ENCODE data around the gene ZNF554.
A peak's percentile ranks its signal among the peaks of the same experiment; 100 is the strongest.

Gene ZNF554

DNA sequence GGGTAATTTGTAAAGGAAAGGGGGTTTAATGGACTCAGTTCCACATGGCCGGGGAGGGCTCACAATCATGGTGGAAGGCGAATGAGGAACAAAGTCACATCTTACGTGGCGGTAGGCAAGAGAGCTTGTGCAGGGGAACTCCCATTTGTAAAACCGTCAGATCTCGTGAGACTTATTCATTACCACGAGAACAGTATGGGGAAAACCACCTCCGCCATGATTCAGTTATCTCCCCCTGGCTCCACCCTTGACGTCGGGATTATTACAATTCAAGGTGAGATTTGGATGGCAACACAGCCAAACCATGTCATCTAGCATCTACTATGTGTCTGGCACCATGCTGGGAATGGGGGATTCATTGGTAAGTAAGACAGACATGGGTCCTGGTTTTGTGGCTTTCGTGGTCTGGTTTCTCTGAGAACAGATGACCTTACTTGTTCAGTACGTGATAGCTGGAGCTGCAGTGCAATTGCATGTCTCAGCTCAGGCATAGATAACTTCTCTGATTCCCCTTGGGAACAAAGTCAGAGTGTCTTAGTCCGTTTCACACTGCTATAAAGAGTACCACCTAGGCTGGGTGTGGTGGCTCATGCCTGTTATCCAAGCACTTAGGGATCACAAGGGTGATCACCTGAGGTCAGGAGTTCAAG lies 8.3 kb downstream of the ZNF554 start:
- no peak for DNase-seq (ENCODE audit: low read depth in 2 of 2)

DNA sequence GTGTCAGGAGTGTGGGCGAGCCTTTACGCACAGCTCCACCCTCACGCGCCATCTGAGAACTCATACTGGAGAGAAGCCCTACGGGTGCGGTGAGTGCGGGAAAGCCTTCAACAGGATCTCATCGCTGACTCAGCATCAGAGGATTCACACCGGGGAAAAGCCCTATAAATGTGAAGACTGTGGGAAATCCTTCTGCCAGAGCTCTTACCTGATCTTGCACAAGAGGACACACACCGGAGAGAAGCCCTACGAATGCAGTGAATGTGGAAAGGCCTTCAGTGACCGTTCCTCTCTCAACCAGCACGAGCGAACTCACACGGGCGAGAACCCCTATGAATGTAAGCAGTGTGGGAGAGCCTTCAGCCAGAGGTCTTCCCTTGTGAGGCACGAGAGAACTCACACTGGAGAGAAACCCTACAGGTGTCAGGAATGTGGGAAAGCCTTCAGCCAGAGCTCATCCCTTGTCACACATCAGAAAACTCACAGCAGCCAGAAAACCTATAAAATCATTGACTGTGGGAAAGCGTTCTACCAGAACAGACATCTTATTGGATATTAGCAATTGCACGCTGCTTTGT lies 14.7 kb downstream of the ZNF554 start:
- DNase-seq (ENCODE audit: low read depth in 2 of 2), result no peak

DNA sequence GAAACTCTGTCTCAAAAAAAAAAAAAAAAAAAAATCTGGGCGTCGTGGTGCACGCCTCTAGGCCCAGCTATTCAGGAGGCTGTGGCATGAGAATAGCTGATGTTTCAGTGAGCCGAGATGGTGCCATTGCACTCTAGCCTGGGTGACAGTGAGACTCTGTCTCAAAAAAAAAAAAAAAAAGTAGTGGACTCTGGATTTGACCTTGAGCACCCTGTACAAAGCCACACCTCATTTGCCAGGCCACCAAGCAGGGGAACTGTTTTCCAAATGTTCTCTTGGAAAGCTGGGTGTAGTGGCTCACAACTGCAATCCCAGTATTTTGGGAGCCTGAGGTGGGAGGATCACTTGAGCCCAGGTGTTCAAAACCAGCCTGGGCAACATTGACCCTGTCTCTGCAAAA lies 17.8 kb downstream of the ZNF554 start:
- no peak for DNase-seq (ENCODE audit: low read depth in 2 of 2)

DNA sequence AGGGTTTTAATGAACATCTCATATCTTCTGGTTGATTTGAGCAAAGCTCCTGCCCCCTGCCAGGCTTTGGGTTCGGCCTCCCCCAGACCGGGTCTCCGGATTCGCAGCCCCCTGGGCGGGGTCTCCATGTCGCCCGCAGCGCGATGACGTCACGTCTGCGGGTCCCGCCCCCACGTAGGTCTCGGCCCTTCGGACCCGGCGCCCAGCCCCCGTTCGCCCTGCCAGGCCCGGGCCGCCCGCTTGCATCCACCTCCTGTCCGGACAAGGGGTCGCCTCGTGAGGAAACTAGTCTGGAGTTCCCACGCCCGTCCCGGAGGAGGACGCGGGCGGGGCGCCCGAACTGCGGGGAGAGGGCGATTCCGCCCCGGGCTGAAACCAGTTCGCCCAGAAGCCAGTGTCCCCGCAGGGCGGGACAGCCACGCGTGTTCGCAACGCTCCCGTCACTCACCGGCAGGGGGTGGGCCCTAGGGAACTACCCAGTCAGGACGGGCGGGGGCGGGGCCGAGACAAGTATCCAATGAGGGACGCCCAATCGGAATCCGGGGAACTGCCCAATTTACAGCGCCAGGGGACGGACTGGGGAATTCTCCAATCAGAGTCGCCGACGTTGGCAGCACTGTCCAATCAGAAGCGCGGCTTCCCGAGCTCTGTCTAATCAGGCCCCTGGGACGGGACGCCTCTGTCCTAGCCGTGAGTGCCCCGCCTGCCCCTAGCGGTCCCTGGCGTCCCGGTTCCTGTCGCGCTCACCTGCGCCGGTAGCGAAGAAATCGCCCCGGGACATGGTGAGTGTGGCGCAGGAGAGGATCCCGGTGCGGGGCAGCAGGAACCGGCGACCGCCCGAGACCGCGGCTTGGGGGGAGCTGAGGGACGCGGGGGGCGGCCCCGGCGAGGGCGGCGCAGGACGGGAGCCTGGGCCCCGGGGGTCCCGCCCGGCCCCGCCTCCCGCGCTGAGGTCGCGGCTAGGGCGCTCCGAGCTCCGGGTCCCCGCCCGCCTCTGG lies 21.4 kb downstream of the ZNF554 start, which contains the start of gene ZNF555:
TSS of gene ZNF555 (plus strand) at position 682 of the 998 bp plus-strand sequence. CDS start at position 780, 98 bp downstream.
- DNase-seq (ENCODE audit: low read depth in 2 of 2), result peak; percentile 87 to 97

DNA sequence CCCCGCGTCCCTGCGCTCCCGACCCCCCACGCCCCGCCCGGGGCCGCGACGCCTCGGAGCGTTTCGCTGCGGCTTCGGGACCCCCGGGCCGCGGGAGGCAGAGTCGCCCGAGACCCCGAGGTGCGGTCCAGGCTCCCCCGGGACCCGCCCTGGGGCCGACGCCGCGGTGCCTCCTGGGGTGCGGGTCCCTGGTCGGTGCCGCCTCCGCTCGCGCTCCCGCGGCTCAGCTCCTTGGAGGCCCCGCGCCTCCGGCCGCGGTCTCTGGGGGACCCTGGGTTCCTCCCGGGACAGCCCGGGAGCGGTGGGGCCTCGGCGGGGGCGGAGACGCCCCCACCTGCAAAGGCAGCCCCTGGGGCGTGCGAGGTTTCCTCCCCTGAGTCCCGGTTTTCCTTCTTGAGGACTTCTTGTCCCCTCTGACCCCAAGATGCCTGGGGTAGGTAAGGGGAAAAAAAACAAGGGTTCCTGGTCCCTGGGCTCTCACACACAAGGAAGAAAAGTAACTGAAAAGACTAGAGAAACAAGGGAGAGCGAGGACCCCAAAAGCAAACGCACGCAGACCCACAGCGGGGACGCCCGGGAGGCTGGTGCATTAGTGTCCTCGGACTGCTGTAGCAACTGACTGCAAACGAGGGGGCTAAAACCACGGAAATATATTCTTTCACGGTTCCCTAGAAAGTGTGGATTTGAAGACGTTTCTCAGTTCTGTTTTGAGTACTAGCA lies 22.3 kb downstream of the ZNF554 start:
- DNase-seq (ENCODE audit: low read depth in 2 of 2), result no peak

DNA sequence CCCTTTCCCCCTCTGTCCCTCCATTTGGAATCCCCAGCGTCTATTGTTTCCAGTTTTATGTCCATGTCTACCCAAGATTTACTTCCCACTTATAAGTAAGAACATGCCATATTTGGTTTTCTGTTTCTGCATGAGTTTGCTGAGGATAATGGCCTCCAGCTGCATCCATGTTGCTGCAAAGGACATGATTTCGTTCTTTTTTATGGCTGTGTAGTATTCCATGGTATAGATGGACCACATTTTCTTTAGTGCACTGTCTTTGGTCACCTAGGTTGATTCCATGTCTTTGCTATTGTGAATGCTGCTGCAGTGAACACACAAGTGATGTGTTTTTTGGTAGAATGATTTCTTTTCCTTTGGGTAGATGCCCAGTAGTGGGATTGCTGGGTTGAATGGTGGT lies 25.4 kb downstream of the ZNF554 start:
- no peak for DNase-seq (ENCODE audit: low read depth in 2 of 2)

DNA sequence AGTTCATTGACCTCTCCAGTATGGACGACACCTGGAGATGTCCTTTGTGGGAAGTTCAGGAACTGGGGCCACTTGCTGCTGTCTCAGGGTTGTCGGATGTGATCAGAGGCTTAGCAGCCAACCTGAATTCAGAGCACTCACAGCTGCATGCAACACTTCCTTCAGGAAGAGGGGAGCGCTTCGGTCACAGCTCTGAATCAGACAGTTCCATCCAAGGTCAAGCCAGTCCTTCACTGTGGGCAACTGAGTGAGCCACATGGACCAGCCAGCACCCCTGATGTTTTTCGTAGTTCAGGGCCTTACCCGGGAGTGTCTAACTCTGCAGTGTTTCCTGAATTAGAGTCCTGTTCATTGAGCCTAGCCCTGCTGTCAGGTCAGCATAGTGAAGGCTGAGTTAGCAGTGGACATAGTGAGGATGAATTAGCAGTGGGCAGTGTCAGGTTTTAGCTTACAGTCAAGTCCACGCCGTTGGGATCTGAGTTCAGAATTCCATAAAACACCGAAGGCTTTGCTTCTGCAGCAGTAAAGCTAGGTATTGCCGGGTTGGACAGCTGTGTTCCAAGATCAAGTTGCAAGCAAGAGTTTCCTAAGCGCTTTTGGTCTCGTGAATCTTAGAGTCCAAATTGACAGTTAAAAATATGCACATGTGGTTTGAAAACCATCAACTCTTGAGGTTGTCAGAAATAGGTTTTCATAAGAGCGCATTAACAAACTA lies 26.7 kb downstream of the ZNF554 start:
- DNase-seq (ENCODE audit: low read depth in 2 of 2), result no peak

DNA sequence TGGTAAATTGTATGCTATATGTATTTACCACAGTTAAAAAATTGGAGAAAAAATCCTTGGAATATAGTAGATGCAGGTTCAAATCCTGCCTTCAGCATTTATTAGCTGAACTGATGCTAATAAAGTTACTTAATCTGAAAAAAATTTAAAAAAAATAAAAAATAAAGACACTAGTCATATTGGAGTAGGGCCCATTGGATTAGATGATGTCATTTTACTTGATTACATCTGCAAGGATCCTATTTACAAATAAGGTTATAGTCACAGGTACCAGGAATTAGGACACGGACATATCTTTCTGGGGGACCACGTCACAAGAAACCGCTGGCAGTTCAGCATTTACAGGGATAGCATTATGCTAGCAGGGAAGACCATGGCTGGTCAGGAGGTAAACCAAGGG lies 27.8 kb downstream of the ZNF554 start:
- DNase-seq (ENCODE audit: low read depth in 2 of 2), result no peak

DNA sequence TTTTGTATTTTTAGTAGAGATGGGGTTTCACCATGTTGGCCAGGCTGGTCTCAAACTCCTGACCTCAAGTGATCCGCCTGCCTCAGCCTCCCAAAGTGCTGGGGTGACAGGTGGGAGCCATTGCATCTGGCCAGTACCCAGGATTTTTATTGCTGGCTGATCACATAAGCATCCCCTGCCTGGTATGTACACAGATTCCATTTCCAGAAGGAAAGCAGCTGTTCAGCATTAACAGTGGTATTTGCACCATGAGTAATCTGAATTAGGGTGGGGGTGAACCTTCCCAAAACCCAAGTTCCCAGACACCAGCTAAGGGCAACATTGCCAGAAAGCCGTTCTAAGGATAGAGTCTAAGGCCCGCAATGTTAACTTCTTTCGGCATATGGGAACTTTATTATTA lies 28.9 kb downstream of the ZNF554 start:
- no peak for DNase-seq (ENCODE audit: low read depth in 2 of 2)

DNA sequence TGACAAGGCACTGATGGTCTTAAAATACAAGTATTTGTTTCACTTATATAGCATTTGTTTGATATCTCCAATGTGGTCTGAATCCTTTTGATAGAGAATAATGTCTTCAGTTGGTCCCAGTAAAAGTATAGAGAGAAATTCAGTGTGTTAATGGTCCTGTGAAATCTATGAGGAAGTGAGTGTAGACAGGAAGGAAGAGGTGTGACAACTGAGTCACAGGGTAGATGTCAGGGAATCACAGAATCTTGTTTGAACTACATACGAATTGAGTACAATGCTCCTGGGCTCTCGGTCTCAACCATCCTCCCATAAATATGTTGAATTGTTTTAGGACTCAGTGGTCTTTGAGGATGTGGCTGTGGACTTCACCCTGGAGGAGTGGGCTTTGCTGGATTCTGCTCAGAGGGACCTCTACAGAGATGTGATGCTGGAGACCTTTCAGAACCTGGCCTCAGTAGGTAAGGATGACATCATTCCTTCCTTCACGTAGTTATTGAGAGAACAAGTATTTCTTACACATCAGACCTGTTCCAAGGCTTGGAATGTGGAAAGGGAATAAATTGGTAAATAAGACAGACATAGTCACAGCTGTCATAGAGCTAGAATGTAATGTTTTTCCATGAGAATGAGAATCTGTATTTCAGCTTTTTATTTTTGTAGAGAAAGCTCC lies 30.7 kb downstream of the ZNF554 start:
- DNase-seq (ENCODE audit: low read depth in 2 of 2), result no peak

DNA sequence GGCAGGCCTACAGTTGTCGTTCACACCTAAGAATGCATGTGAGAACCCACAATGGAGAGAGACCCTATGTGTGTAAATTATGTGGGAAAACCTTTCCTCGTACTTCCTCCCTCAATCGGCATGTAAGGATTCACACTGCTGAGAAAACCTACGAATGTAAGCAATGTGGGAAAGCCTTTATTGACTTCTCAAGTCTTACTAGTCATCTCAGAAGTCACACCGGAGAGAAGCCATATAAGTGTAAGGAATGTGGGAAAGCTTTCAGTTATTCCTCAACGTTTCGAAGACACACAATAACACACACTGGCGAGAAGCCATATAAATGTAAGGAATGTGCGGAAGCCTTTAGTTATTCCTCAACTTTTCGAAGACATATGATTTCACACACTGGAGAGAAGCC lies 32.9 kb downstream of the ZNF554 start:
- no peak for DNase-seq (ENCODE audit: low read depth in 2 of 2)

DNA sequence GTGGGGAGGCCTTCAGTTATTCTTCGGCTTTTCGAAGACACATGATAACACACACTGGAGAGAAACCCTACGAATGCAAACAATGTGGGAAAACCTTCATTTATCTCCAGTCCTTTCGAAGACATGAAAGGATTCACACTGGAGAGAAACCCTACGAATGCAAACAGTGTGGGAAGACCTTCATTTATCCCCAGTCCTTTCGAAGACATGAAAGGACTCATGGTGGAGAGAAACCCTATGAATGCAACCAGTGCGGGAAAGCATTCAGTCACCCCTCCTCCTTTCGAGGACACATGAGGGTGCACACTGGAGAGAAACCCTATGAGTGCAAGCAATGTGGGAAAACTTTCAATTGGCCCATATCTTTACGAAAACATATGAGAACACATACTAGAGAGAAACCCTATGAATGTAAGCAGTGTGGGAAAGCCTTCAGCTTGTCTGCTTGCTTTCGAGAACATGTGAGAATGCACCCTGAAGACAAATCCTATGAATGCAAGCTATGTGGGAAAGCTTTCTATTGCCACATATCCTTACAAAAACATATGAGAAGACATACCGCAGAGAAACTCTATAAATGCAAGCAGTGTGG lies 33.4 kb downstream of the ZNF554 start:
- DNase-seq (ENCODE audit: low read depth in 2 of 2), result no peak

DNA sequence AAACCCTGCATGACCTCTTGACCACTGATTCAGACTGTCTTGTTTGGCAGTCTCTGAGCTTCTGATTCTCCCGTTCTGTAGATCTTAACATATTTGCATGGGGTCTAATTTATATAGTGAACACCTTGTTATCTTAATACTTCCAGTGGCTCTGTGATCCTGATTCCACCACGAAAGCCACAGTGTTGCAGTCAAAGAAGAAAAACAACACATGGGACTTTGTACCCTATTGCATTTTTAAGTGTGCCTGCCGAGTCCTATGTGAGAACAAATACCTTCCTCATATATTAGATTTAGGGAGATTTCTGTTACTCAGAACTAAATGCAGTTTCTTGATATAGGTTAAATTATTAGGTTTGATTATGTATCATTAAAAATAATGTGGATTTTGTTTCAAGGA lies 35.2 kb downstream of the ZNF554 start:
- DNase-seq (ENCODE audit: low read depth in 2 of 2), result no peak

DNA sequence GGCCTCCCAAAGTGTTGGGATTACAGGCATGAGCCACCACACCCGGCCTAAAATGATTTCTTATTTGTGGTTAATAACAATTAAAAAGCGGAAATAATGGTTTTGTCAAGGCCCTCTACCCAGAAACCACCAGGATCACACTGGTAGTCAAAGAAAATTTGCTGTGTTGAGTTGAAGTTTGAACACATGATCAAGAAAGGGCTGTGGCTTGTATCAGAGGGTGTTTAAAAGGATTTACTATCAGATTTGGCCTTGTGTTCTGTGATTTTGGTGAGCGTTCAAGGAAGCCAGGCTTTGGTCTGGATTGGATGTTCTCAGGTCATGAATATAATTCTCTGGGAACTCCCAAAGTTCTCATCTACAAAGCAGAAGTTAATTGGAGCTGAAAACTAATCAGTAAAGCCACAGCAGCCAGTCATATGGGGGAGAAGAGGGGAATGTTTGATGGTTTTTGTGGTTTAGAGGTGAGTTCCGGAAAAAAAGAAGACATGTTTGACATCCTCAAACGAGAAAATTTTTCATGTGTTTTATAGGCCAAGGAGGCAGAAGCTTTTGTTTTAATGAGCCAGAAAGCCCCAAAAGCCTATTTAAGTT lies 36.9 kb downstream of the ZNF554 start:
- no peak for DNase-seq (ENCODE audit: low read depth in 2 of 2)

DNA sequence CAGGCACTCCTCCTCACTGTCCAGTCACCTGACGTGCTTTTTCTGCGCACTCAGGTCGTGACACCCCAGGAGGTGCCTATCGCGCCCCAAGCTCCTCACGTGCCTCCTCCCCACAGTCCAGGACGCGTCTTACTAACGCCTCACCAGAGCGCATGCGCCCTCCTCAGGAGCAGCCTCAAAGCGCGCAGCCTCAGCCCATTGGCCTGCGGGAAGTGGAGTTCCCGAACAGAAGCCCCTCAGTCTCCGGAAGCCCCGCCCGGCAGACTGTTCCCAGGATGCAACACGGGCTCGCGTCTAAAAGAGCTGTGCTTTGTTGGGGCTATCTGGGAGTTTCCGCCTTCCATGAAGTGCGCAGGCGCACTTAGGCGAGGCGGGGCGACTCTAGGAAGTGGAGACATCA lies 39.2 kb downstream of the ZNF554 start:
- DNase-seq (ENCODE audit: low read depth in 2 of 2), result no peak

DNA sequence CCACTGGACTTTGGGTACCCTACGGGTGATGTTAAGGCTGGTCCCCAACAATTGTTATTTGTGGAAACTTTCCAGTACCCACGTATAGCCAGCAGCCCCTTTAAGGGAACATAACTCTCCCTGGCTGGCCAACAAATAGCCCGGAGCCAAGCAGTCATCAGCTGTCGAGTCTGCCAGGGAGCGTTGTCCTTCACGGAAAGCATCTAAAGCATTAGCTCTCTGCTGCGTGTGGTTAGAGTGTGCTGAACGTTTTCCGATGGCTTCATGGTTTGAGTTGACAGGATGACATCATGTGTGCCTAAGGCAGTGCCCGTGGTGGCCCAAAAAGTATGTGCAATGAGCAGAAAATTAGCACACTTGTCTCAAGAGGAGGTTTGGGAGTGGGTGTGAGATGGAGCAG lies 44.1 kb downstream of the ZNF554 start:
- no peak for DNase-seq (ENCODE audit: low read depth in 2 of 2)

DNA sequence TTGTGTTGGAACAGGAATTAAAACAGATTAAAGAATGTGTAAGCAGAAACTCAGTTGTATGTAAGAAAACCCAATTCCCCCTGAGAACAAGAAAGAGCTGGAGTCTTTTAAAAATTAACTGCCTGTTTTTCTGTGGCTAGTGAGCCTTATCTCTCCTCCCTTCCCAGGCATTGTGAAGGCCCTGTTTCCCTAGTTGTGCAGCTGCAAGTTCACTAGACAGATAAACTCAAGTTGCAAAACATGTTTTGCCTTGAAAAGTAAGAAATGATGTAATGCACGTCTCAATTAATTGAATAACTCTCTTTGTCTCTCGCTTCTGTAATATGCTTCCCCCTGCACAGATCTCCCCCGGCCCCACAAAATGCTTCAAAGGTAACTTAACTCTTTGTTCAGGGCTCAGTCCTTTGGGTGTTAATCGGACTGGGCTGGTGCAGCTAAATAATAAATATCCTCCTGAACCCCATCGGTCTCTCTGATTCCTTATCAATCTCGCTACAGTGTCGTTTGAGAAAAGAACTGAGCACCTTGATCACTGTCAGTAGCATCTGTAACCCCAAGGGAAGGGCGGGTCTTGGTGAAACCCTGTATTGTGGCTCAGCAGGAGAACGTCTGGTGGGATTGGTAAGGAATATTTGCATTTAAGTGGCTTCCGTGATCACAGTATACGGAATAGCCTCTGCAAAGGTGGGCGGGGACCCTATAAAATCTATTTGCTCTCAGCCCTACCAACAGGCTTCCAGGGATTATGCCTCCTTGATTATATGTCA lies 45.8 kb downstream of the ZNF554 start:
- no peak for DNase-seq (ENCODE audit: low read depth in 2 of 2)

DNA sequence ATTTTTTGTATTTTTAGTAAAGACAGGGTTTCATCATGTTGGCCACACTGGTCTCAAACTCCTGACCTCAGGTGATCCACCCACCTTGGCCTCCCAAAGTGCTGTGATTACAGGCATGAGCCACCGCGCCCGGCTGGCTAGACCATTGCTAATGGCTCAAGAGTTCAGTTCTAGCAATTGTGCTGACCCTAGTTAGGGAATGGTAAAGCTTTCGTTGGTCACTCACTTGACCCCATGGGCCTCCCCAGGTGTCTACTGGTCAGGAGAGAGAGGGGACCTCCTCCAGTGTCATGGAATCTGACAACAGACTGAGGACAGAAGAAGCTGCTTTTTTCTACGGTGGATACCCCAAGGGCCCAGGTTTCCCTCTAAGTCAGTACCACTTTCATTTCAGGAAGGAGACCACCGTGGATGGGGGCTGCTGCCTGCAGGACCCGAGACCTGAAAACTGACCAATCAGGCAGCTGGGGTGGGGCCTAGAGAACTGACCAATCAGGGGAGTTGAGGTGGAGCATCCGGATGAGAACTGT lies 46.9 kb downstream of the ZNF554 start:
- no peak for DNase-seq (ENCODE audit: low read depth in 2 of 2)
